Astrocyte of the cerebellum (primary cell): ENCODE measurements around the gene ST8SIA4.

Experiments used
- DNase-seq: peaks from one replicate; pipeline ENCODE4 v3.0.0-alpha.2; 2011; ENCODE audit warnings: low read depth
- H3K4me3 ChIP-seq: 2 replicates; pipeline ENCODE4 v1.5.1; 2011; ENCODE audit warnings: mild to moderate bottlenecking, low read depth, low read length, moderate library complexity
- CTCF ChIP-seq: IDR thresholded peaks from 2 replicates; pipeline ENCODE4 v1.5.1; 2012; ENCODE audit warnings: low read length, low read depth, moderate library complexity, mild to moderate bottlenecking; ENCODE audit errors: missing control alignments
- in situ Hi-C: cut with HindIII; loops from 2 replicates; pipeline ENCODE4 v1.10.0; 2017; ENCODE audit warnings: low sequenced_read_pairs

ST8SIA4 gene

GRCh38 chr5:100858987-100859545 lies 44.0 kb downstream of the ST8SIA4 start:
- no peak overlapping the region for H3K4me3 ChIP-seq
- no peak for DNase-seq
- no peak for TF ChIP-seq CTCF
- in situ Hi-C loops: no loop called here

GRCh38 chr5:100856462-100856861 lies 46.6 kb downstream of the ST8SIA4 start:
- in situ Hi-C loops: no loop called here
- DNase-seq: no peak
- no peak for TF ChIP-seq CTCF
- no peak overlapping the region for H3K4me3 ChIP-seq

- in situ Hi-C loops: no loop called here
- DNase-seq: no peak
- H3K4me3 ChIP-seq: no peak overlapping the region
Measured at GRCh38 chr5:100855937-100856430, 47.1 kb downstream of the ST8SIA4 start.

GRCh38 chr5:100855295-100855694 lies 47.8 kb downstream of the ST8SIA4 start:
- in situ Hi-C loops: no loop called here
- DNase-seq: no peak
- H3K4me3 ChIP-seq: no peak overlapping the region
- no peak for TF ChIP-seq CTCF

More at GRCh38 chr5:100855937-100856430, 47.1 kb downstream of the ST8SIA4 start:
- no peak for TF ChIP-seq CTCF

- TF ChIP-seq CTCF: no peak
- no peak overlapping the region for H3K4me3 ChIP-seq
- DNase-seq: no peak
- in situ Hi-C loops: no loop called here
Measured at GRCh38 chr5:100854591-100854990, 48.5 kb downstream of the ST8SIA4 start.

- no peak overlapping the region for H3K4me3 ChIP-seq
- DNase-seq: no peak
- in situ Hi-C loops: no loop called here
- TF ChIP-seq CTCF: no peak
Measured at GRCh38 chr5:100853582-100853981, 49.5 kb downstream of the ST8SIA4 start.
